ENCODE measurements around the gene BRSK2.

The BRSK2 gene

GRCh38 chr11:1470681-1471611 lies 81.2 kb downstream of the BRSK2 start:
- Histone ChIP-seq H3K36me3 (ENCODE audit: control insufficient read depth in 2 of 2, insufficient read depth in 2 of 2, low read length in 2 of 2) (peaks cover 26 to 31% of the 10 kb centered on the region in 2 donors), H3K4me3 (ENCODE audit: low read length in 2 of 2) (no peak overlapping the region), H3K4me1 (ENCODE audit: control insufficient read depth in 2 of 2, insufficient read depth in 2 of 2, low read length in 2 of 2) (no peaks in the 10 kb centered on the region), H3K9me3 (ENCODE audit: control insufficient read depth in 2 of 2, low read length in 2 of 2) (no peaks in the 10 kb centered on the region), H3K27me3 (ENCODE audit: control insufficient read depth in 2 of 2, insufficient read depth in 2 of 2, low read length in 2 of 2) (no peaks in the 10 kb centered on the region), H3K27ac (ENCODE audit: low read depth in 2 of 2, low read length in 2 of 2) (no peak overlapping the region), H3K9ac (ENCODE audit: low read depth in 1 of 2, low read length in 2 of 2) (no peak overlapping the region)

- Histone ChIP-seq H3K4me1 (ENCODE audit: control insufficient read depth in 2 of 2, insufficient read depth in 2 of 2, low read length in 2 of 2) (no peaks in the 10 kb centered on the region), H3K27ac (ENCODE audit: low read depth in 2 of 2, low read length in 2 of 2) (no peak overlapping the region), H3K36me3 (ENCODE audit: control insufficient read depth in 2 of 2, insufficient read depth in 2 of 2, low read length in 2 of 2) (peaks cover 31 to 38% of the 10 kb centered on the region in 2 donors)
These were observed 82.0 kb downstream of the BRSK2 start for GRCh38 chr11:1471736-1472135.

GRCh38 chr11:1472180-1473005 lies 82.7 kb downstream of the BRSK2 start:
- Histone ChIP-seq H3K27me3 (ENCODE audit: control insufficient read depth in 2 of 2, insufficient read depth in 2 of 2, low read length in 2 of 2) (no peaks in the 10 kb centered on the region), H3K27ac (ENCODE audit: low read depth in 2 of 2, low read length in 2 of 2) (no peak overlapping the region)

More at GRCh38 chr11:1471736-1472135, 82.0 kb downstream of the BRSK2 start:
- no peak overlapping the region for H3K4me3 ChIP-seq (ENCODE audit: low read length in 2 of 2)
- no peak overlapping the region for H3K9ac ChIP-seq (ENCODE audit: low read depth in 1 of 2, low read length in 2 of 2)
- no peaks in the 10 kb centered on the region for H3K27me3 ChIP-seq (ENCODE audit: control insufficient read depth in 2 of 2, insufficient read depth in 2 of 2, low read length in 2 of 2)
- no peaks in the 10 kb centered on the region for H3K9me3 ChIP-seq (ENCODE audit: control insufficient read depth in 2 of 2, low read length in 2 of 2)

GRCh38 chr11:1473011-1473628 lies 83.4 kb downstream of the BRSK2 start:
- H3K4me3 ChIP-seq (ENCODE audit: low read length in 2 of 2) = no peak overlapping the region
- no peaks in the 10 kb centered on the region for H3K9me3 ChIP-seq (ENCODE audit: control insufficient read depth in 2 of 2, low read length in 2 of 2)
- no peaks in the 10 kb centered on the region for H3K4me1 ChIP-seq (ENCODE audit: control insufficient read depth in 2 of 2, insufficient read depth in 2 of 2, low read length in 2 of 2)
- no peaks in the 10 kb centered on the region for H3K27me3 ChIP-seq (ENCODE audit: control insufficient read depth in 2 of 2, insufficient read depth in 2 of 2, low read length in 2 of 2)
- H3K27ac ChIP-seq (ENCODE audit: low read depth in 2 of 2, low read length in 2 of 2) = no peak overlapping the region
- peaks cover 42 to 48% of the 10 kb centered on the region in 2 donors for H3K36me3 ChIP-seq (ENCODE audit: control insufficient read depth in 2 of 2, insufficient read depth in 2 of 2, low read length in 2 of 2)
- H3K9ac ChIP-seq (ENCODE audit: low read depth in 1 of 2, low read length in 2 of 2) = no peak overlapping the region

More at GRCh38 chr11:1472180-1473005, 82.7 kb downstream of the BRSK2 start:
- Histone ChIP-seq H3K9me3 (ENCODE audit: control insufficient read depth in 2 of 2, low read length in 2 of 2) (no peaks in the 10 kb centered on the region), H3K36me3 (ENCODE audit: control insufficient read depth in 2 of 2, insufficient read depth in 2 of 2, low read length in 2 of 2) (peaks cover 38 to 44% of the 10 kb centered on the region in 2 donors), H3K9ac (ENCODE audit: low read depth in 1 of 2, low read length in 2 of 2) (no peak overlapping the region), H3K4me1 (ENCODE audit: control insufficient read depth in 2 of 2, insufficient read depth in 2 of 2, low read length in 2 of 2) (no peaks in the 10 kb centered on the region), H3K4me3 (ENCODE audit: low read length in 2 of 2) (no peak overlapping the region)

GRCh38 chr11:1473786-1474185 lies 84.1 kb downstream of the BRSK2 start:
- no peak overlapping the region for H3K9ac ChIP-seq (ENCODE audit: low read depth in 1 of 2, low read length in 2 of 2)
- no peaks in the 10 kb centered on the region for H3K27me3 ChIP-seq (ENCODE audit: control insufficient read depth in 2 of 2, insufficient read depth in 2 of 2, low read length in 2 of 2)
- H3K36me3 ChIP-seq (ENCODE audit: control insufficient read depth in 2 of 2, insufficient read depth in 2 of 2, low read length in 2 of 2) = peaks cover 46 to 55% of the 10 kb centered on the region in 2 donors

GRCh38 chr11:1475841-1476240 lies 86.1 kb downstream of the BRSK2 start:
- Histone ChIP-seq H3K27me3 (ENCODE audit: control insufficient read depth in 2 of 2, insufficient read depth in 2 of 2, low read length in 2 of 2) (no peaks in the 10 kb centered on the region), H3K4me1 (ENCODE audit: control insufficient read depth in 2 of 2, insufficient read depth in 2 of 2, low read length in 2 of 2) (no peaks in the 10 kb centered on the region), H3K9ac (ENCODE audit: low read depth in 1 of 2, low read length in 2 of 2) (no peak overlapping the region), H3K27ac (ENCODE audit: low read depth in 2 of 2, low read length in 2 of 2) (no peak overlapping the region), H3K4me3 (ENCODE audit: low read length in 2 of 2) (no peak overlapping the region), H3K9me3 (ENCODE audit: control insufficient read depth in 2 of 2, low read length in 2 of 2) (no peaks in the 10 kb centered on the region), H3K36me3 (ENCODE audit: control insufficient read depth in 2 of 2, insufficient read depth in 2 of 2, low read length in 2 of 2) (peaks cover 55 to 62% of the 10 kb centered on the region in 2 donors)

More at GRCh38 chr11:1473786-1474185, 84.1 kb downstream of the BRSK2 start:
- no peak overlapping the region for H3K27ac ChIP-seq (ENCODE audit: low read depth in 2 of 2, low read length in 2 of 2)
- no peaks in the 10 kb centered on the region for H3K4me1 ChIP-seq (ENCODE audit: control insufficient read depth in 2 of 2, insufficient read depth in 2 of 2, low read length in 2 of 2)
- no peaks in the 10 kb centered on the region for H3K9me3 ChIP-seq (ENCODE audit: control insufficient read depth in 2 of 2, low read length in 2 of 2)
- H3K4me3 ChIP-seq (ENCODE audit: low read length in 2 of 2) = no peak overlapping the region

DNA sequence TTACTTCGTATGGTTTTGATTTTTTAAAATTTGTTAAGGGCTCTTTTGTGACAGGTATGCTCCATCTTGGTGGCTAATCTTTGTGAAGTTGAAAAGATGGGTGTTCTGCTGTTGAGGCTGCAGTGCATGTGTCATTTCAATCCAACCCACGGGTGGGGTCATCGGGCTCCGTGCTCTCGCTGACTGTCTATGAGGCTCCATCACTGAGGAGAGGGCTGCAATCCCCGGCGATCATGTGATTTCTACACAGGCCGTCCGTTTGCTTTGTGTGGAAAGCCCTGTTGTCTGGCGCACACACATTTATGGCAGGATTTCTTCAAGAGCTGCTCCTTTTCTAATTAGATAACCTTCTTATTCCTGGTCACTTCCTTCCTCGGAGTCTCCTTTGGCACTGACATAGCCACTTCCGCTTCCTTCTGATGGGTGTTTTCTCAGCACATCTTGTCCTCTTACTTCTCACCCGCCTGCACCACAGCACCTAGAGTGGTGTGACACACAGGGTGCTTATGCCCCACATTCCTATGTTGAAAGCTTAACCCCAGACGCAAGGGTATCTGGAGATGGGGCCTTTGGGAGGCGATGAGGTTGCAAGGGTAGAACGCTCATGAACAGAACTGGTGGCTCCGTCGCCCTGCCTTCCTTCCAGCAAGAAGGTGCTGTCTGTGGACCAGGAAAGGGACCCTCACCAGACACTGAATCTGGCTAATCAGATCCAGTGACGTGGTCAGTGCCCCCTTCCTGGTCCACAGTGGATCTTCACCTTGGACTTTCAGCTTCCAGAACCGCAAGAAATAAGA lies 87.4 kb downstream of the BRSK2 start:
- H3K4me3 ChIP-seq (ENCODE audit: low read length in 2 of 2) = no peak overlapping the region
- peaks cover 47 to 56% of the 10 kb centered on the region in 2 donors for H3K36me3 ChIP-seq (ENCODE audit: control insufficient read depth in 2 of 2, insufficient read depth in 2 of 2, low read length in 2 of 2)
- no peak overlapping the region for H3K27ac ChIP-seq (ENCODE audit: low read depth in 2 of 2, low read length in 2 of 2)
- H3K27me3 ChIP-seq (ENCODE audit: control insufficient read depth in 2 of 2, insufficient read depth in 2 of 2, low read length in 2 of 2) = no peaks in the 10 kb centered on the region
- H3K9me3 ChIP-seq (ENCODE audit: control insufficient read depth in 2 of 2, low read length in 2 of 2) = no peaks in the 10 kb centered on the region
- no peak overlapping the region for H3K9ac ChIP-seq (ENCODE audit: low read depth in 1 of 2, low read length in 2 of 2)
- H3K4me1 ChIP-seq (ENCODE audit: control insufficient read depth in 2 of 2, insufficient read depth in 2 of 2, low read length in 2 of 2) = peaks cover 0 to 3% of the 10 kb centered on the region in 2 donors

DNA sequence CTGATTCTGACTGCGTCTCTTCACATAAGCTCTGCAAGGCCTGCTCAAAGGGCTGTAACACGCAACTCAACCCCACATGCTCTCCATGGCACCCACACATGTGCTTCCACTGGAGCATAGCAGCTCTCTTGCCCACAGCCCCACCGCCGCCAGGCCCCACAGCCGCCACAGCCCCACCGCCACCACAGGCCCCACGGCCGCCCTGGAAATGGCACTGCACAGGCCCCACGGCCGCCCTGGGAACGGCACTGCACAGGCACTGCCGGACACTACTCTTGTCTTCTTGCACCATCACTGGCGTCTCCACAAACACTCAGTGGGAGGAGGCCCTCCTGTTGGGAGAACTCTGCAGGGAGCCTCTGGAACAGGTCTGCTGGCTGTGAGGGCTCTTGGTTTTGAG lies 88.3 kb downstream of the BRSK2 start:
- Histone ChIP-seq H3K36me3 (ENCODE audit: control insufficient read depth in 2 of 2, insufficient read depth in 2 of 2, low read length in 2 of 2) (peaks cover 47 to 56% of the 10 kb centered on the region in 2 donors), H3K27me3 (ENCODE audit: control insufficient read depth in 2 of 2, insufficient read depth in 2 of 2, low read length in 2 of 2) (no peaks in the 10 kb centered on the region), H3K27ac (ENCODE audit: low read depth in 2 of 2, low read length in 2 of 2) (no peak overlapping the region), H3K9me3 (ENCODE audit: control insufficient read depth in 2 of 2, low read length in 2 of 2) (no peaks in the 10 kb centered on the region), H3K4me1 (ENCODE audit: control insufficient read depth in 2 of 2, insufficient read depth in 2 of 2, low read length in 2 of 2) (peaks cover 1 to 3% of the 10 kb centered on the region in 2 donors), H3K9ac (ENCODE audit: low read depth in 1 of 2, low read length in 2 of 2) (no peak overlapping the region), H3K4me3 (ENCODE audit: low read length in 2 of 2) (no peak overlapping the region)

DNA sequence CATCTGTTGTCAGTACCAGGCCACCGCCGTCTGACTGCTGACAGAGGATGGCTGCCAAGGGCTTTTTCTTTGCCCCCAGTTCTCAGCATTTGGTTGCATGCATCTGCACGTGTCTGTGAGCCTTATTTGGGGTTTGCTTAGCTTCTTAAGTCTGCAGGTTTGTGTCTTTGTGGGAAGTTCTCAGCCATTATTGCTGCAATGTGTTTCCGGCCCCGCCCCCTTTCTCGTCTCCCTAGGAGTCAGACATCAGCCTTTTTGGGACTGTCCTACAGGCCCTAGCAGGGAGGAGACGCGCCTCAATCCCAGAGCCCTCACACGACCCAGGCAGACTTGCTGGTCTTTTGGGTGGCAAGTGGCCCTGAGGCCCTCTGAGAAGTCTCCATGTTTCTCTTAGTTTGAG lies 88.8 kb downstream of the BRSK2 start:
- no peak overlapping the region for H3K27ac ChIP-seq (ENCODE audit: low read depth in 2 of 2, low read length in 2 of 2)
- H3K4me1 ChIP-seq (ENCODE audit: control insufficient read depth in 2 of 2, insufficient read depth in 2 of 2, low read length in 2 of 2) = peaks cover 2 to 5% of the 10 kb centered on the region in 2 donors

More for the DNA sequence above, 88.8 kb downstream of the BRSK2 start:
- H3K27me3 ChIP-seq (ENCODE audit: control insufficient read depth in 2 of 2, insufficient read depth in 2 of 2, low read length in 2 of 2) = no peaks in the 10 kb centered on the region
- no peak overlapping the region for H3K4me3 ChIP-seq (ENCODE audit: low read length in 2 of 2)
- H3K9me3 ChIP-seq (ENCODE audit: control insufficient read depth in 2 of 2, low read length in 2 of 2) = no peaks in the 10 kb centered on the region
- peaks cover 42 to 56% of the 10 kb centered on the region in 2 donors for H3K36me3 ChIP-seq (ENCODE audit: control insufficient read depth in 2 of 2, insufficient read depth in 2 of 2, low read length in 2 of 2)
- no peak overlapping the region for H3K9ac ChIP-seq (ENCODE audit: low read depth in 1 of 2, low read length in 2 of 2)
